Kidney epithelial cell (primary cell): ENCODE results near the gene TTLL1. TPM values are rescaled to one million over a fixed set of nuclear protein-coding genes. Genes with fewer than 3 reads are reported as not detected.

Source experiments
- DNase-seq: peaks from one replicate; pipeline ENCODE4 v3.0.0-alpha.2; 2010; ENCODE audit warnings: low read depth
- H3K27me3 ChIP-seq: 2 replicates; pipeline ENCODE4 v1.6.0; 2011; ENCODE audit warnings: low read length; ENCODE audit not compliant: control insufficient read depth, insufficient read depth
- H3K36me3 ChIP-seq: 2 replicates; pipeline ENCODE4 v1.5.1; 2011; ENCODE audit warnings: low read length; ENCODE audit not compliant: control insufficient read depth, insufficient read depth
- H3K4me3 ChIP-seq: 2 replicates; pipeline ENCODE4 v1.5.1; 2011; ENCODE audit warnings: low read depth, mild to moderate bottlenecking, control low read depth, low read length
- total RNA-seq: library from RNA; depleted of rRNA; stranded (reverse); fragments of >200 nt; gene quantifications from 2 replicates; pipeline ENCODE4 v1.2.3, GENCODE V29; 2015
- TF ChIP-seq, protein P1 (sequence below): IDR thresholded peaks from 2 replicates; pipeline ENCODE4 v1.5.1; 2011; ENCODE audit warnings: mild to moderate bottlenecking, moderate library complexity, low read length, control low read depth, inconsistent platforms; ENCODE audit not compliant: insufficient read depth, poor library complexity, severe bottlenecking

TTLL1 gene
- total RNA-seq, 1 donor from 2014 or later: 14.8 TPM

DNA sequence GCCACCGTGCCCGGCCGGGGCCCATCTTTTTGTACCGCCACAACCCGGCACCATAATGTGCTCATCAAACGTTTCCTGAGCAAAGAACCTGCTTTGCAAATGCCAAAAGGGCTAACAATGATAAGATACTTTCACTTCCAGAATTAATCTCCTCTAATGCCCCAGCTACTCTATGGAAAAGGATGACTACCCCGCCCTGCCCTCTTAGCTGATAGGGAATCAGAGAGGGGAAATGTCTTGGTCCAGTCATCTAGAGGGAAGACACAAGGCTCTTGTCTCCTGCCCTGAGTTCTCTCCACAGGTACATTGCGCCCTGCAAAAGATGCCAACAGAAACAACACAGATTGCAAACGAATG is 586 bp downstream of the TTLL1 start:
- Histone ChIP-seq H3K36me3 (no peaks in the 10 kb centered on the region), H3K4me3 (peak overlapping the region; percentile 87), H3K27me3 (no peaks in the 10 kb centered on the region)
- DNase-seq: no peak
- TF ChIP-seq, protein P1, sequence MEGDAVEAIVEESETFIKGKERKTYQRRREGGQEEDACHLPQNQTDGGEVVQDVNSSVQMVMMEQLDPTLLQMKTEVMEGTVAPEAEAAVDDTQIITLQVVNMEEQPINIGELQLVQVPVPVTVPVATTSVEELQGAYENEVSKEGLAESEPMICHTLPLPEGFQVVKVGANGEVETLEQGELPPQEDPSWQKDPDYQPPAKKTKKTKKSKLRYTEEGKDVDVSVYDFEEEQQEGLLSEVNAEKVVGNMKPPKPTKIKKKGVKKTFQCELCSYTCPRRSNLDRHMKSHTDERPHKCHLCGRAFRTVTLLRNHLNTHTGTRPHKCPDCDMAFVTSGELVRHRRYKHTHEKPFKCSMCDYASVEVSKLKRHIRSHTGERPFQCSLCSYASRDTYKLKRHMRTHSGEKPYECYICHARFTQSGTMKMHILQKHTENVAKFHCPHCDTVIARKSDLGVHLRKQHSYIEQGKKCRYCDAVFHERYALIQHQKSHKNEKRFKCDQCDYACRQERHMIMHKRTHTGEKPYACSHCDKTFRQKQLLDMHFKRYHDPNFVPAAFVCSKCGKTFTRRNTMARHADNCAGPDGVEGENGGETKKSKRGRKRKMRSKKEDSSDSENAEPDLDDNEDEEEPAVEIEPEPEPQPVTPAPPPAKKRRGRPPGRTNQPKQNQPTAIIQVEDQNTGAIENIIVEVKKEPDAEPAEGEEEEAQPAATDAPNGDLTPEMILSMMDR: no peak

- no peak for DNase-seq
- Histone ChIP-seq H3K4me3 (no peak overlapping the region), H3K36me3 (no peaks in the 10 kb centered on the region), H3K27me3 (no peaks in the 10 kb centered on the region)
- TF ChIP-seq, protein P1: no peak
Measured at GRCh38 chr22:43085658-43086606, 3.3 kb downstream of the TTLL1 start.

GRCh38 chr22:43081968-43082367 is 7.2 kb downstream of the TTLL1 start:
- no peak overlapping the region for H3K4me3 ChIP-seq
- no peak for DNase-seq
- H3K36me3 ChIP-seq: no peaks in the 10 kb centered on the region
- TF ChIP-seq, protein P1: no peak
- H3K27me3 ChIP-seq: no peaks in the 10 kb centered on the region

- DNase-seq: peak; percentile 31
Measured at GRCh38 chr22:43080616-43081015, 8.6 kb downstream of the TTLL1 start.

GRCh38 chr22:43079742-43080141 is 9.4 kb downstream of the TTLL1 start:
- H3K36me3 ChIP-seq: no peaks in the 10 kb centered on the region
- TF ChIP-seq, protein P1: no peak
- no peak for DNase-seq
- H3K4me3 ChIP-seq: no peak overlapping the region
- H3K27me3 ChIP-seq: no peaks in the 10 kb centered on the region

More at GRCh38 chr22:43080616-43081015, 8.6 kb downstream of the TTLL1 start:
- no peaks in the 10 kb centered on the region for H3K27me3 ChIP-seq
- TF ChIP-seq, protein P1: no peak
- no peak overlapping the region for H3K4me3 ChIP-seq
- no peaks in the 10 kb centered on the region for H3K36me3 ChIP-seq
